ENCODE measurements around the gene IQGAP1. TPM values are rescaled to one million over a fixed set of nuclear protein-coding genes. Genes with fewer than 3 reads are reported as not detected.

IQGAP1 gene, protein sequence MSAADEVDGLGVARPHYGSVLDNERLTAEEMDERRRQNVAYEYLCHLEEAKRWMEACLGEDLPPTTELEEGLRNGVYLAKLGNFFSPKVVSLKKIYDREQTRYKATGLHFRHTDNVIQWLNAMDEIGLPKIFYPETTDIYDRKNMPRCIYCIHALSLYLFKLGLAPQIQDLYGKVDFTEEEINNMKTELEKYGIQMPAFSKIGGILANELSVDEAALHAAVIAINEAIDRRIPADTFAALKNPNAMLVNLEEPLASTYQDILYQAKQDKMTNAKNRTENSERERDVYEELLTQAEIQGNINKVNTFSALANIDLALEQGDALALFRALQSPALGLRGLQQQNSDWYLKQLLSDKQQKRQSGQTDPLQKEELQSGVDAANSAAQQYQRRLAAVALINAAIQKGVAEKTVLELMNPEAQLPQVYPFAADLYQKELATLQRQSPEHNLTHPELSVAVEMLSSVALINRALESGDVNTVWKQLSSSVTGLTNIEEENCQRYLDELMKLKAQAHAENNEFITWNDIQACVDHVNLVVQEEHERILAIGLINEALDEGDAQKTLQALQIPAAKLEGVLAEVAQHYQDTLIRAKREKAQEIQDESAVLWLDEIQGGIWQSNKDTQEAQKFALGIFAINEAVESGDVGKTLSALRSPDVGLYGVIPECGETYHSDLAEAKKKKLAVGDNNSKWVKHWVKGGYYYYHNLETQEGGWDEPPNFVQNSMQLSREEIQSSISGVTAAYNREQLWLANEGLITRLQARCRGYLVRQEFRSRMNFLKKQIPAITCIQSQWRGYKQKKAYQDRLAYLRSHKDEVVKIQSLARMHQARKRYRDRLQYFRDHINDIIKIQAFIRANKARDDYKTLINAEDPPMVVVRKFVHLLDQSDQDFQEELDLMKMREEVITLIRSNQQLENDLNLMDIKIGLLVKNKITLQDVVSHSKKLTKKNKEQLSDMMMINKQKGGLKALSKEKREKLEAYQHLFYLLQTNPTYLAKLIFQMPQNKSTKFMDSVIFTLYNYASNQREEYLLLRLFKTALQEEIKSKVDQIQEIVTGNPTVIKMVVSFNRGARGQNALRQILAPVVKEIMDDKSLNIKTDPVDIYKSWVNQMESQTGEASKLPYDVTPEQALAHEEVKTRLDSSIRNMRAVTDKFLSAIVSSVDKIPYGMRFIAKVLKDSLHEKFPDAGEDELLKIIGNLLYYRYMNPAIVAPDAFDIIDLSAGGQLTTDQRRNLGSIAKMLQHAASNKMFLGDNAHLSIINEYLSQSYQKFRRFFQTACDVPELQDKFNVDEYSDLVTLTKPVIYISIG (N-terminal part only)
- total RNA-seq = 131 TPM
- polyA plus RNA-seq = 144 TPM
- long read RNA-seq, donor 1, full-length matches to known transcripts = 2 of 2 reads
- long read RNA-seq, donor 1, partial matches to known transcripts = 0 of 2 reads
- long read RNA-seq, donor 1, other reads (novel, unspliced or antisense) = 0 of 2 reads
- long read RNA-seq, donor 2 = 0 reads
- long read RNA-seq, donor 3, full-length matches to known transcripts = 11 of 75 reads
- long read RNA-seq, donor 3, partial matches to known transcripts = 64 of 75 reads
- long read RNA-seq, donor 3, other reads (novel, unspliced or antisense) = 0 of 75 reads
- long read RNA-seq, donor 4, full-length matches to known transcripts = 11 of 36 reads
- long read RNA-seq, donor 4, partial matches to known transcripts = 25 of 36 reads
- long read RNA-seq, donor 4, other reads (novel, unspliced or antisense) = 0 of 36 reads
- long read RNA-seq, donor 5, full-length matches to known transcripts = 22 of 58 reads
- long read RNA-seq, donor 5, partial matches to known transcripts = 36 of 58 reads
- long read RNA-seq, donor 5, other reads (novel, unspliced or antisense) = 0 of 58 reads
- long read RNA-seq, donor 6, full-length matches to known transcripts = 5 of 29 reads
- long read RNA-seq, donor 6, partial matches to known transcripts = 24 of 29 reads
- long read RNA-seq, donor 6, other reads (novel, unspliced or antisense) = 0 of 29 reads
- long read RNA-seq, donor 7, full-length matches to known transcripts = 32 of 97 reads
- long read RNA-seq, donor 7, partial matches to known transcripts = 65 of 97 reads
- long read RNA-seq, donor 7, other reads (novel, unspliced or antisense) = 0 of 97 reads
- long read RNA-seq, donor 8, partial matches to known transcripts = 13 of 19 reads
- long read RNA-seq, donor 8, other reads (novel, unspliced or antisense) = 0 of 19 reads
- long read RNA-seq, donor 9, full-length matches to known transcripts = 11 of 24 reads
- long read RNA-seq, donor 9, partial matches to known transcripts = 13 of 24 reads
- long read RNA-seq, donor 9, other reads (novel, unspliced or antisense) = 0 of 24 reads
- long read RNA-seq, donor 10, full-length matches to known transcripts = 4 of 37 reads
- long read RNA-seq, donor 10, partial matches to known transcripts = 33 of 37 reads
- long read RNA-seq, donor 10, other reads (novel, unspliced or antisense) = 0 of 37 reads

DNA sequence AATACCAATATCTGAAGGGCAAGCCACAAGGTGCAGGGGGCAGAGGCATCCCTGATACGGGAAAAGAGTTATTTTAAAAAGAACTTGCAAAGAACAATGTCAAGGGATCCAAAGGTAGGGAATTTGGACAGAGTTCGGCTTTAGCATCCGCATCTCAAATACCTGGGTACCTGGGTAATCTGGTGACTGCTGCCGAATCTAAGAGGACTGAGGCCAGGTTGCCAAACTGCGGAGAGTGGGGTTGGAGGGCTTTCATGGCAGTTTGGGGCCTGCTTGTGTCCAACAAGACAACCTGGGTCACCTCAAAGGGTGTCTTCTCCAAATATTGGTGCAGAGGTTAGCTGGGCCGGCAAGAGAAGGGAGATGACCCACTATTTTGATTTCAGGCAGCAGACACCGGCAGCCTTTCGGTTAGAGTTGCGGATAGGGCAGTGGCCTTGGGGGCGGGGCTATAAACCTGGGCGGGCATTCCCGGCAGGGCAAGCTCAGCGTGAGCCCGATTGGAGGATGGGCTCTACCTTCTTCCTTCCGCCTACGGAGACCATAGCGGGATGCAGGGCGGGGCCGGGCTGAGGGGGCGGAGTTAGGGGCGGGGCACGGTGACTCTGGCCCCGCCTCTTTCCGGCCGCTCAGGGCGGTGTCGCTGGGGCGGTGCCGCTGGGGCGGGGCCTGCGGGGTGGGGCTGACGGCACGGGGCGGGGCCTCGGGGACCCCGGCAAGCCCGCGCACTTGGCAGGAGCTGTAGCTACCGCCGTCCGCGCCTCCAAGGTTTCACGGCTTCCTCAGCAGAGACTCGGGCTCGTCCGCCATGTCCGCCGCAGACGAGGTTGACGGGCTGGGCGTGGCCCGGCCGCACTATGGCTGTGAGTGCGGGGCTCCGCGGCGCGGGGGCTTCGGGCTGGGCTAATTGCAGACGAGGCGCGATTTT, at the start of gene IQGAP1:
IQGAP1 (plus strand) TSS at position 709 of the 928 bp plus-strand sequence; CDS start at position 809, 100 bp downstream.
- WGBS = 6% methylated on average over 62 of the region's 62 CpGs
- Histone ChIP-seq H3K9me3 (ENCODE audit: control insufficient read depth in 2 of 2, insufficient read depth in 1 of 2, low read length in 1 of 2) (peaks cover 0 to 4% of the 10 kb centered on the region in 2 donors), H3K36me3 (ENCODE audit: control insufficient read depth in 2 of 2, insufficient read depth in 2 of 2, low read length in 1 of 2) (peaks cover 13 to 20% of the 10 kb centered on the region in 2 donors), H3K27me3 (ENCODE audit: control insufficient read depth in 2 of 2, insufficient read depth in 1 of 2, low read length in 1 of 2) (no peaks in the 10 kb centered on the region), H3K4me3 (ENCODE audit: low read length in 2 of 2) (peak within 1 kb of the TSS; percentile 92 to 96), H3K4me1 (ENCODE audit: control insufficient read depth in 2 of 2, insufficient read depth in 2 of 2, low read length in 2 of 2) (peaks cover 8 to 19% of the 10 kb centered on the region in 2 donors), H3K27ac (ENCODE audit: low read depth in 1 of 2, low read length in 1 of 2) (peak within 1 kb of the TSS; percentile 91 to 99)
- peak; percentile 86 to 97 (median 89) for DNase-seq (ENCODE audit: low read depth in 6 of 9, low spot score in 9 of 9)

DNA sequence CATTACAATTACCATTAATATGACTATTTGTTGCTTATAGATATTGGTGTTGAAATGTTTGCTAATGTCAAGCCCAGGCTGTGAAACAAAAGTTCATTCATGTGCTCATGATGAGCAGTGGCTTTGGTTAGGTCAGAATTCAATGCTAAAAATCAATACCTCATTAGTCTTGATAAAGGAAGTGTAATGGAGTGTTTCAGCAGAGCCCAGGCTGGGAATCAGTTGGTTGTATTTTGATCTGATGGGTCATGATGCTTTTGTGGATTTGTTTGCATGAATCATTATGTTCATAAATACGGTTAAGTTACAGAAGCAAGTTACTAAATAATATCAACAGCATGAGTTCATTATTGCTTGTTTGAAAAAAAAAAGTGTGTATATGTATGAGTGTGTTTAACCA, 49.5 kb upstream of the IQGAP1 start:
- DNase-seq (ENCODE audit: low read depth in 6 of 9, low spot score in 9 of 9) = no peak
- Histone ChIP-seq H3K27ac (ENCODE audit: low read depth in 1 of 2, low read length in 1 of 2) (no peak overlapping the region), H3K9me3 (ENCODE audit: control insufficient read depth in 2 of 2, insufficient read depth in 1 of 2, low read length in 1 of 2) (no peaks in the 10 kb centered on the region), H3K4me3 (ENCODE audit: low read length in 2 of 2) (no peak overlapping the region), H3K36me3 (ENCODE audit: control insufficient read depth in 2 of 2, insufficient read depth in 2 of 2, low read length in 1 of 2) (no peaks in the 10 kb centered on the region), H3K4me1 (ENCODE audit: control insufficient read depth in 2 of 2, insufficient read depth in 2 of 2, low read length in 2 of 2) (peaks cover 9 to 29% of the 10 kb centered on the region in 2 donors), H3K27me3 (ENCODE audit: control insufficient read depth in 2 of 2, insufficient read depth in 1 of 2, low read length in 1 of 2) (no peaks in the 10 kb centered on the region)
- WGBS = 100% methylated on average over 1 of the region's 1 CpG

DNA sequence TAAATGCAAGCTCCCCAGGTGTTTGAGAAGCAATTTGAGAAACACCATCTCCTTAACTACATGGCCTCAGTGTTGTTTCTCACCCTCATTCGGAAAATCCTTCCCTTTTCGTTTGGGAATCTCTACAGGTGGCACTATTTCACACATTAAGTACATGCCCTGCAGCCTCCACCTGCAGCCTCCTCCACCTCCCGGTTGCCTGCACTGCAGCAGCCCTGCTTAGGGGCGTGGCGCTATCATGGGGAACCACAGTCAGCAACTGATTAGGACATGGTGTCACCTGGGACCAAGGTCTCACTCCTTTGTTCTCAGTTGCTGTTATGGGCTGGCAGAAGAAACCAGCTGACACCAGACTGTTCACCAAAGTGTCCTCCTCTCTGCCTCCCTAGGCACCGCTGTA, 47.7 kb upstream of the IQGAP1 start:
- H3K4me1 ChIP-seq (ENCODE audit: control insufficient read depth in 2 of 2, insufficient read depth in 2 of 2, low read length in 2 of 2) = peaks cover 9 to 31% of the 10 kb centered on the region in 2 donors
- 95% methylated on average over 6 of the region's 6 CpGs for WGBS
- DNase-seq (ENCODE audit: low read depth in 6 of 9, low spot score in 9 of 9) = no peak

DNA sequence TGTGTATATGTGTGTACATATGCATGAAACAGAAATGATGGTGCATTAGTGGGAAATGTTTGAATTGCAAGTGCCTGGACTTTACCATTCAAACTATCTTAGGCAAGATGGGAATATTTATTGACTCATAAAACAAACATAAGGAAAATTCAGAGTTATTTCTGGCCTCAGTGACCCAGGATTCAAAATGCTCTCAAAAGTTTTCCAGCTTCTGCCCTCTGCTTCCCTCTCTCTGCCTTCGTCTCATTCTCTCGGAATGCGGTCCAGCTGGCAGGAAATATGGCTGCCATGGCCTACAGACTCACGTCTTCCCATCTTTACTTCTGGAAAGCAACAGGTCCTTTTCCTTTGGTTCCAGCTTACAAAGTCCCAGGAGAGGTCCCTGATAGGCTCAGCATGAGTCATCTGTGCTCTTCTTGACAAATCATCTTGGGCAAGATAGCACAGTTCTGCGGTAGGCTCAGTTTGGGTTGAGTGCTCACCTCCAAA, 44.7 kb upstream of the IQGAP1 start:
- DNase-seq (ENCODE audit: low read depth in 6 of 9, low spot score in 9 of 9) = no peak
- no peak overlapping the region for H3K27ac ChIP-seq (ENCODE audit: low read depth in 1 of 2, low read length in 1 of 2)

More for the DNA sequence above, 47.7 kb upstream of the IQGAP1 start:
- no peaks in the 10 kb centered on the region for H3K36me3 ChIP-seq (ENCODE audit: control insufficient read depth in 2 of 2, insufficient read depth in 2 of 2, low read length in 1 of 2)
- H3K27ac ChIP-seq (ENCODE audit: low read depth in 1 of 2, low read length in 1 of 2) = no peak overlapping the region
- no peak overlapping the region for H3K4me3 ChIP-seq (ENCODE audit: low read length in 2 of 2)
- H3K27me3 ChIP-seq (ENCODE audit: control insufficient read depth in 2 of 2, insufficient read depth in 1 of 2, low read length in 1 of 2) = no peaks in the 10 kb centered on the region
- no peaks in the 10 kb centered on the region for H3K9me3 ChIP-seq (ENCODE audit: control insufficient read depth in 2 of 2, insufficient read depth in 1 of 2, low read length in 1 of 2)

DNA sequence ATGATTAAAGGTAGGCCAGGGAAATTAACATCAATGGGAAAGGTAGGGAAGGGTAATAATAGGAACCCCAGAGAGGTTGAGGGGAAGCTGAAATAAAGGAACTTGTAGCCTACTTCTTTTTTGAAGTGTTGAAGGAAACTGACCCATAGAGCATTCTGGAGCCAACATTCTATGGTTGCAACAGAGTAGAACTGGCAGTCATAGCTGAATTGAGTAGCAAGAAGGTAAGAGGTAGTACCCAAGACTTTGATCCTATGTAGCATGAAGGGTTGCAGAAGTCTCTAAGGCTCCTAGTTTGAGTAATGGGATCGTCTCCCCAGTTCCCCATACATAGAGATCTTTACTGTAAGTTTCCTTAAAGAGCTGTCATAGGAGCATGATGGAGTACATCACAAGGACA, 43.4 kb upstream of the IQGAP1 start:
- Histone ChIP-seq H3K36me3 (ENCODE audit: control insufficient read depth in 2 of 2, insufficient read depth in 2 of 2, low read length in 1 of 2) (no peaks in the 10 kb centered on the region), H3K27ac (ENCODE audit: low read depth in 1 of 2, low read length in 1 of 2) (no peak overlapping the region), H3K27me3 (ENCODE audit: control insufficient read depth in 2 of 2, insufficient read depth in 1 of 2, low read length in 1 of 2) (no peaks in the 10 kb centered on the region), H3K4me3 (ENCODE audit: low read length in 2 of 2) (no peak overlapping the region), H3K4me1 (ENCODE audit: control insufficient read depth in 2 of 2, insufficient read depth in 2 of 2, low read length in 2 of 2) (peaks cover 0 to 20% of the 10 kb centered on the region in 2 donors), H3K9me3 (ENCODE audit: control insufficient read depth in 2 of 2, insufficient read depth in 1 of 2, low read length in 1 of 2) (no peaks in the 10 kb centered on the region)
- WGBS = 95% methylated on average over 1 of the region's 1 CpG
- DNase-seq (ENCODE audit: low read depth in 6 of 9, low spot score in 9 of 9) = no peak

More for the DNA sequence above, 44.7 kb upstream of the IQGAP1 start:
- 97% methylated on average over 5 of the region's 5 CpGs for WGBS
- Histone ChIP-seq H3K9me3 (ENCODE audit: control insufficient read depth in 2 of 2, insufficient read depth in 1 of 2, low read length in 1 of 2) (no peaks in the 10 kb centered on the region), H3K4me3 (ENCODE audit: low read length in 2 of 2) (no peak overlapping the region), H3K36me3 (ENCODE audit: control insufficient read depth in 2 of 2, insufficient read depth in 2 of 2, low read length in 1 of 2) (no peaks in the 10 kb centered on the region), H3K4me1 (ENCODE audit: control insufficient read depth in 2 of 2, insufficient read depth in 2 of 2, low read length in 2 of 2) (peaks cover 0 to 20% of the 10 kb centered on the region in 2 donors), H3K27me3 (ENCODE audit: control insufficient read depth in 2 of 2, insufficient read depth in 1 of 2, low read length in 1 of 2) (no peaks in the 10 kb centered on the region)

DNA sequence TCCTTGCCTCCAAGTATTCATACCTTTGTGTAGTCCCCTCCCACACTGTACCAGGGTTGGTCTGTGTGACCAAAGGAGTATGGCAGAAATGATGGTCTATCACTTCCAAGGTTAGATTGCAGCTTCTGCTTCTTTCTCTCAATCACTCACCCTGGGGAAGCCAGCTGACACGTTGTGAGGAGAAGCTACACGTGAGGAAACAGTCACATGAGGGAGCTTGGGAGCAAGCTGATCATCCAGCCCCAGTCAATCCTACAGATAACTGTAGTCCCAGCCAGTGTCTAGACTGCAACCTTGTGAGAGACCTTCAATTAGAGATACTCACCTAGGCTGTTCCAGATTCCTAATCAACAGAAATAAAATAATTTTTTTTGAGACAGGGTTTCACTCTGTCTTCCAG, 42.2 kb upstream of the IQGAP1 start:
- H3K9me3 ChIP-seq (ENCODE audit: control insufficient read depth in 2 of 2, insufficient read depth in 1 of 2, low read length in 1 of 2) = no peaks in the 10 kb centered on the region
- H3K4me1 ChIP-seq (ENCODE audit: control insufficient read depth in 2 of 2, insufficient read depth in 2 of 2, low read length in 2 of 2) = peaks cover 0 to 16% of the 10 kb centered on the region in 2 donors
- no peak for DNase-seq (ENCODE audit: low read depth in 6 of 9, low spot score in 9 of 9)
- 53% methylated on average over 2 of the region's 2 CpGs for WGBS
- H3K36me3 ChIP-seq (ENCODE audit: control insufficient read depth in 2 of 2, insufficient read depth in 2 of 2, low read length in 1 of 2) = no peaks in the 10 kb centered on the region
- no peak overlapping the region for H3K4me3 ChIP-seq (ENCODE audit: low read length in 2 of 2)
- H3K27ac ChIP-seq (ENCODE audit: low read depth in 1 of 2, low read length in 1 of 2) = no peak overlapping the region
- H3K27me3 ChIP-seq (ENCODE audit: control insufficient read depth in 2 of 2, insufficient read depth in 1 of 2, low read length in 1 of 2) = no peaks in the 10 kb centered on the region

All from thymus (tissue), 14 donors.